K562 (cell line): ENCODE results near the gene TPX2. TPM values are rescaled to one million over a fixed set of nuclear protein-coding genes. Genes with fewer than 3 reads are reported as not detected.

Experiments used
- ATF7 ChIP-seq: fragments of 450-650 bp; IDR thresholded peaks from 2 replicates; pipeline ENCODE4 v1.7.1; 2014; ENCODE audit warnings: mild to moderate bottlenecking, moderate library complexity
- CHD4 ChIP-seq: fragments of 200-600 bp; sonication (generic); IDR thresholded peaks from 3 replicates; pipeline ENCODE4 v1.6.1; 2012; ENCODE audit warnings: low read depth, mild to moderate bottlenecking, mixed read lengths, low read length, inconsistent platforms; ENCODE audit not compliant: insufficient read depth, insufficient replicate concordance, poor library complexity, severe bottlenecking
- ERF ChIP-seq: fragments of 450-650 bp; formaldehyde crosslinking; IDR thresholded peaks from 2 replicates; pipeline ENCODE4 v1.4.0; 2020; ENCODE audit warnings: mild to moderate bottlenecking, mixed read lengths
- FOXA1 ChIP-seq: fragments of 450-650 bp; IDR thresholded peaks from 2 replicates; pipeline ENCODE4 v1.6.1; 2016; ENCODE audit warnings: mild to moderate bottlenecking, borderline replicate concordance
- FOXJ3 ChIP-seq: sonication (generic); formaldehyde crosslinking; IDR thresholded peaks from 2 replicates; pipeline ENCODE4 v1.4.0; 2020; ENCODE audit warnings: mild to moderate bottlenecking, missing genetic modification reagents
- HEY1 ChIP-seq: fragments of 250-450 bp; sonication (Bioruptor Pico); IDR thresholded peaks from 2 replicates; pipeline ENCODE4 v1.5.0; 2020; ENCODE audit warnings: mild to moderate bottlenecking, moderate library complexity, borderline replicate concordance
- NBN ChIP-seq: fragments of 450-650 bp; IDR thresholded peaks from 2 replicates; pipeline ENCODE4 v1.6.1; 2016; ENCODE audit warnings: low read depth, mild to moderate bottlenecking
- NR2C2 ChIP-seq, 2 experiments: fragments of 200-800 bp in 1 of 2; sonication (Bioruptor generic) in 1 of 2; sonication (generic) in 1 of 2; formaldehyde crosslinking in 1 of 2; IDR thresholded peaks; 2 replicates each; pipeline versions ENCODE4 v1.6.1 to v1.8.0; 2016 to 2022; ENCODE audit warnings: mild to moderate bottlenecking in 1 of 2, missing compliant biosample characterization in 1 of 2, missing genetic modification characterization in 1 of 2, missing genetic modification reagents in 1 of 2
- SNIP1 ChIP-seq: fragments of 450-650 bp; IDR thresholded peaks from 2 replicates; pipeline ENCODE4 v1.7.1; 2017; ENCODE audit warnings: low read depth, mild to moderate bottlenecking
- SRSF7 ChIP-seq: fragments of 200-400 bp; formaldehyde crosslinking; optimal IDR thresholded peaks from 2 replicates; pipeline ENCODE3; 2017; ENCODE audit warnings: mild to moderate bottlenecking, low read depth, low read length
- ZFPM2 ChIP-seq: fragments of 250-450 bp; sonication (Bioruptor Pico); IDR thresholded peaks from 2 replicates; pipeline ENCODE4 v1.5.1; 2022; ENCODE audit warnings: mild to moderate bottlenecking
- ZNF184 ChIP-seq: sonication (generic); formaldehyde crosslinking; IDR thresholded peaks from 2 replicates; pipeline ENCODE4 v1.5.0; 2020; ENCODE audit warnings: missing genetic modification reagents
- ZNF239 ChIP-seq: fragments of 250-450 bp; sonication (Bioruptor Pico); IDR thresholded peaks from 2 replicates; pipeline ENCODE4 v1.4.0; 2020; ENCODE audit warnings: mild to moderate bottlenecking
- ZNF274 ChIP-seq: IDR thresholded peaks from 2 replicates; pipeline ENCODE4 v1.6.1; 2011; ENCODE audit warnings: low read depth, mild to moderate bottlenecking, low read length, moderate library complexity, borderline replicate concordance
- ZNF282 ChIP-seq: sonication (generic); formaldehyde crosslinking; IDR thresholded peaks from 2 replicates; pipeline ENCODE4 v1.8.1; 2023; ENCODE audit warnings: missing genetic modification reagents
- ZNF3 ChIP-seq: fragments of 250-450 bp; sonication (Bioruptor Pico); IDR thresholded peaks from 2 replicates; pipeline ENCODE4 v1.5.0; 2021; ENCODE audit warnings: mild to moderate bottlenecking, moderate library complexity
- polyA plus RNA-seq, 8 experiments: library from polyadenylated mRNA; depleted of rRNA in 4 of 8; stranded (reverse) in 5 of 8; unstranded in 3 of 8; fragments of >200 nt; fragmentation: Nextera tagmentation in 2 of 8; fragmentation: Illumina TruSeq in 1 of 8; extraction: Ambion mirVana in 2 of 8; extraction: Trizol in 1 of 8; gene quantifications; 2 replicates each; pipeline versions ENCODE4 v1.2.1 to v1.2.3, GENCODE V29; 2011 to 2014; ENCODE audit warnings: inconsistent platforms in 1 of 8, missing spikeins in 1 of 8
- total RNA-seq, 7 experiments: library from RNA; depleted of rRNA in 6 of 7; stranded (reverse); fragments of >200 nt in 6 of 7; fragmentation: Illumina TruSeq in 2 of 7; extraction: Trizol in 2 of 7; gene quantifications; 2 replicates each; pipeline versions ENCODE4 v1.2.1 to v1.2.3, GENCODE V29; 2011 to 2021; ENCODE audit warnings: low replicate concordance in 1 of 7
- TF ChIP-seq, protein P1 (sequence below): IDR thresholded peaks from 2 replicates; pipeline ENCODE4 v1.6.1; 2011; ENCODE audit not compliant: insufficient read length; ENCODE audit errors: extremely low read depth
- TF ChIP-seq, protein P2 (sequence below): fragments of 250-450 bp; sonication (Bioruptor Pico); IDR thresholded peaks from 2 replicates; pipeline ENCODE4 v1.8.0; 2021; ENCODE audit warnings: moderate library complexity, mild to moderate bottlenecking, inconsistent platforms
- TF ChIP-seq, protein P3 (sequence below): sonication (generic); formaldehyde crosslinking; IDR thresholded peaks from 2 replicates; pipeline ENCODE4 v1.8.0; 2023; ENCODE audit warnings: mild to moderate bottlenecking, missing genetic modification reagents

TPX2 gene
- total and polyA plus RNA-seq, 9 of the 15 experiments (the other 6 are each of a cell fraction or from before 2014, with no cell fraction given), result 48.0 to 241 (median 133) TPM

DNA sequence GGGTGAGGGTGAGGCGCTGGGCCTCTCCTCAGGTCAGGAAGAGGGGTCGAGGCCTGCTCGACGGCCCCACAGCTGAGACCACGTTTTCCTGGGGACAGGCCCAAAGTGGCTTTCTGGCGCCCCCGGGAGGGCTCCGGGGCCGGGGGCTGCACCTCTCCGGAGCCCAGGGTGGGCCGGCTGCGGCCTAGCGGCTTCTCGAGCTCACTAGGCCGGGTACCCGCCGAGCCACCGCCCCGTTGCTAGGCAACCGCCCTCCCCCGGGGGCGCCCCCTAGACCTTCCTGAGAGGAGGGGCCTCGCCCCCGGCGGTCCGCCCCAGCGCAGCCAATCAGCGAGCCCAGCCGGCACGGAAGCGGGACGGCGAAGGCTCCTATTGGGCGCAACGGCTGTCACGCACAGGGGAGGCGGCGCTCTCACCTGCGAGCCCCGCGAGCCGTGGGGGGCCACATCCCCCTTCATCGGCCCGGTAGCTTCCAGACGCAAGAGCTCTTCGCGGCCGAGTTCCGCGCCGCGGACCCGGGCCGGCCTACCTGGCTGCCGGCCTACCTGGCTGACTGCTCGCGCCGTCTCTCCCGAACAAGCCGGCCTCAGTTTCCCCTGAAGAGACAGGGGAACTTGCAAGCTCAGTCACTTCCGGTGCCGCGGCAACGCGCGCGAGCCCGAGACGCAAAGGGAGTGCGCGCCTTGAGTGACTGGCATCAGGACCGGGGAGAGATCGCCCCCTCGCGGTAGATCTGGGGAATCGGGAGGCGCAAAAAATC is 15.6 kb upstream of the TPX2 start (continued):
- TF ChIP-seq, protein P1, sequence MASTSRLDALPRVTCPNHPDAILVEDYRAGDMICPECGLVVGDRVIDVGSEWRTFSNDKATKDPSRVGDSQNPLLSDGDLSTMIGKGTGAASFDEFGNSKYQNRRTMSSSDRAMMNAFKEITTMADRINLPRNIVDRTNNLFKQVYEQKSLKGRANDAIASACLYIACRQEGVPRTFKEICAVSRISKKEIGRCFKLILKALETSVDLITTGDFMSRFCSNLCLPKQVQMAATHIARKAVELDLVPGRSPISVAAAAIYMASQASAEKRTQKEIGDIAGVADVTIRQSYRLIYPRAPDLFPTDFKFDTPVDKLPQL, result no peak
- TF ChIP-seq, protein P2, sequence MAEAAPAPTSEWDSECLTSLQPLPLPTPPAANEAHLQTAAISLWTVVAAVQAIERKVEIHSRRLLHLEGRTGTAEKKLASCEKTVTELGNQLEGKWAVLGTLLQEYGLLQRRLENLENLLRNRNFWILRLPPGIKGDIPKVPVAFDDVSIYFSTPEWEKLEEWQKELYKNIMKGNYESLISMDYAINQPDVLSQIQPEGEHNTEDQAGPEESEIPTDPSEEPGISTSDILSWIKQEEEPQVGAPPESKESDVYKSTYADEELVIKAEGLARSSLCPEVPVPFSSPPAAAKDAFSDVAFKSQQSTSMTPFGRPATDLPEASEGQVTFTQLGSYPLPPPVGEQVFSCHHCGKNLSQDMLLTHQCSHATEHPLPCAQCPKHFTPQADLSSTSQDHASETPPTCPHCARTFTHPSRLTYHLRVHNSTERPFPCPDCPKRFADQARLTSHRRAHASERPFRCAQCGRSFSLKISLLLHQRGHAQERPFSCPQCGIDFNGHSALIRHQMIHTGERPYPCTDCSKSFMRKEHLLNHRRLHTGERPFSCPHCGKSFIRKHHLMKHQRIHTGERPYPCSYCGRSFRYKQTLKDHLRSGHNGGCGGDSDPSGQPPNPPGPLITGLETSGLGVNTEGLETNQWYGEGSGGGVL (CRISPR knock-in tag), result no peak
- TF ChIP-seq FOXA1 (no peak), ZNF184 (CRISPR knock-in tag) (no peak), ZNF274 (no peak), ZNF3 (CRISPR knock-in tag) (no peak), SRSF7 (no peak), ZFPM2 (CRISPR knock-in tag) (no peak), NR2C2 (CRISPR knock-in tag; IDR thresholded peaks at IDR 0.05) (no peak), NR2C2 (tag; IDR thresholded peaks at IDR 0.05) (peak; percentile 74), SNIP1 (peak; percentile 73; the same call in 1 of the 2 replicates), ZNF282 (no peak), FOXJ3 (CRISPR knock-in tag) (no peak), ERF (CRISPR knock-in tag) (peak; percentile 62), HEY1 (CRISPR knock-in tag) (no peak), NBN (no peak; the same call in 1 of the 2 replicates), ZNF239 (CRISPR knock-in tag) (peak; percentile 41; the same call in 1 of the 2 replicates), CHD4 (peak; percentile 58), ATF7 (peak; percentile 81)
- TF ChIP-seq, protein P3, sequence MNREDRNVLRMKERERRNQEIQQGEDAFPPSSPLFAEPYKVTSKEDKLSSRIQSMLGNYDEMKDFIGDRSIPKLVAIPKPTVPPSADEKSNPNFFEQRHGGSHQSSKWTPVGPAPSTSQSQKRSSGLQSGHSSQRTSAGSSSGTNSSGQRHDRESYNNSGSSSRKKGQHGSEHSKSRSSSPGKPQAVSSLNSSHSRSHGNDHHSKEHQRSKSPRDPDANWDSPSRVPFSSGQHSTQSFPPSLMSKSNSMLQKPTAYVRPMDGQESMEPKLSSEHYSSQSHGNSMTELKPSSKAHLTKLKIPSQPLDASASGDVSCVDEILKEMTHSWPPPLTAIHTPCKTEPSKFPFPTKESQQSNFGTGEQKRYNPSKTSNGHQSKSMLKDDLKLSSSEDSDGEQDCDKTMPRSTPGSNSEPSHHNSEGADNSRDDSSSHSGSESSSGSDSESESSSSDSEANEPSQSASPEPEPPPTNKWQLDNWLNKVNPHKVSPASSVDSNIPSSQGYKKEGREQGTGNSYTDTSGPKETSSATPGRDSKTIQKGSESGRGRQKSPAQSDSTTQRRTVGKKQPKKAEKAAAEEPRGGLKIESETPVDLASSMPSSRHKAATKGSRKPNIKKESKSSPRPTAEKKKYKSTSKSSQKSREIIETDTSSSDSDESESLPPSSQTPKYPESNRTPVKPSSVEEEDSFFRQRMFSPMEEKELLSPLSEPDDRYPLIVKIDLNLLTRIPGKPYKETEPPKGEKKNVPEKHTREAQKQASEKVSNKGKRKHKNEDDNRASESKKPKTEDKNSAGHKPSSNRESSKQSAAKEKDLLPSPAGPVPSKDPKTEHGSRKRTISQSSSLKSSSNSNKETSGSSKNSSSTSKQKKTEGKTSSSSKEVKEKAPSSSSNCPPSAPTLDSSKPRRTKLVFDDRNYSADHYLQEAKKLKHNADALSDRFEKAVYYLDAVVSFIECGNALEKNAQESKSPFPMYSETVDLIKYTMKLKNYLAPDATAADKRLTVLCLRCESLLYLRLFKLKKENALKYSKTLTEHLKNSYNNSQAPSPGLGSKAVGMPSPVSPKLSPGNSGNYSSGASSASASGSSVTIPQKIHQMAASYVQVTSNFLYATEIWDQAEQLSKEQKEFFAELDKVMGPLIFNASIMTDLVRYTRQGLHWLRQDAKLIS (CRISPR knock-in tag), result 0 out of 2 replicates have a peak, but pooled peaks have one; percentile 25
